Mucosa of stomach (tissue), 1 donor: ENCODE data around the gene TBCK.

Source experiments
- H3K27me3 ChIP-seq: one replicate; pipeline ENCODE4 v1.7.0; 2013; ENCODE audit warnings: mild to moderate bottlenecking, low read length; ENCODE audit not compliant: control insufficient read depth, insufficient read depth
- H3K36me3 ChIP-seq: one replicate; pipeline ENCODE4 v1.7.0; 2013; ENCODE audit warnings: low read length; ENCODE audit not compliant: control insufficient read depth, insufficient read depth
- H3K4me1 ChIP-seq: one replicate; pipeline ENCODE4 v1.7.0; 2013; ENCODE audit warnings: mild to moderate bottlenecking, low read length; ENCODE audit not compliant: control insufficient read depth, insufficient read depth
- H3K4me3 ChIP-seq: one replicate; pipeline ENCODE4 v1.7.0; 2013; ENCODE audit warnings: low read length
- H3K9ac ChIP-seq: one replicate; pipeline ENCODE4 v1.7.0; 2013; ENCODE audit warnings: mild to moderate bottlenecking, low read length, moderate library complexity
- H3K9me3 ChIP-seq: one replicate; pipeline ENCODE4 v1.7.0; 2013; ENCODE audit warnings: mild to moderate bottlenecking, low read length, moderate library complexity; ENCODE audit not compliant: control insufficient read depth
- donor health status: Pancreatic carcinoma.

Gene TBCK

GRCh38 chr4:106315968-106316772, at the start of gene TBCK, which contains the start of gene AIMP1:
TSS of gene TBCK (minus strand) at chr4:106316209. CDS start at chr4:106308960, 7,249 bp downstream.
TSS of gene AIMP1 (plus strand) at chr4:106316550. CDS start at chr4:106325010, 8,460 bp downstream.
- Histone ChIP-seq H3K27me3 (no peaks in the 10 kb centered on the region), H3K4me1 (peaks cover 10% of the 10 kb centered on the region)

GRCh38 chr4:106365613-106366012, 49.6 kb upstream of the TBCK start:
- no peaks in the 10 kb centered on the region for H3K36me3 ChIP-seq
- H3K9ac ChIP-seq = no peak overlapping the region
- H3K4me3 ChIP-seq = no peak overlapping the region
- H3K9me3 ChIP-seq = no peaks in the 10 kb centered on the region
- no peaks in the 10 kb centered on the region for H3K4me1 ChIP-seq
- H3K27me3 ChIP-seq = no peaks in the 10 kb centered on the region

More at GRCh38 chr4:106315968-106316772, at the start of gene TBCK, which contains the start of gene AIMP1:
- peak within 1 kb of the TSS; percentile 90 for H3K9ac ChIP-seq
- peak within 1 kb of the TSS; percentile 95 for H3K4me3 ChIP-seq
- no peaks in the 10 kb centered on the region for H3K36me3 ChIP-seq
- no peaks in the 10 kb centered on the region for H3K9me3 ChIP-seq

GRCh38 chr4:106364282-106364681, 48.3 kb upstream of the TBCK start:
- Histone ChIP-seq H3K4me1 (no peaks in the 10 kb centered on the region), H3K27me3 (no peaks in the 10 kb centered on the region), H3K4me3 (no peak overlapping the region), H3K36me3 (no peaks in the 10 kb centered on the region), H3K9ac (no peak overlapping the region), H3K9me3 (no peaks in the 10 kb centered on the region)

- Histone ChIP-seq H3K9me3 (no peaks in the 10 kb centered on the region), H3K9ac (no peak overlapping the region), H3K36me3 (no peaks in the 10 kb centered on the region)
Measured at GRCh38 chr4:106362086-106362825, 46.2 kb upstream of the TBCK start.

GRCh38 chr4:106358899-106359298, 42.9 kb upstream of the TBCK start:
- Histone ChIP-seq H3K9me3 (no peaks in the 10 kb centered on the region), H3K36me3 (no peaks in the 10 kb centered on the region), H3K9ac (no peak overlapping the region), H3K4me3 (no peak overlapping the region), H3K27me3 (no peaks in the 10 kb centered on the region), H3K4me1 (no peaks in the 10 kb centered on the region)

More at GRCh38 chr4:106362086-106362825, 46.2 kb upstream of the TBCK start:
- Histone ChIP-seq H3K27me3 (no peaks in the 10 kb centered on the region), H3K4me3 (no peak overlapping the region), H3K4me1 (no peaks in the 10 kb centered on the region)

GRCh38 chr4:106355193-106355592, 39.2 kb upstream of the TBCK start:
- Histone ChIP-seq H3K9ac (no peak overlapping the region), H3K36me3 (no peaks in the 10 kb centered on the region), H3K9me3 (no peaks in the 10 kb centered on the region), H3K4me1 (no peaks in the 10 kb centered on the region), H3K27me3 (no peaks in the 10 kb centered on the region), H3K4me3 (no peak overlapping the region)

GRCh38 chr4:106353786-106354185, 37.8 kb upstream of the TBCK start:
- no peaks in the 10 kb centered on the region for H3K36me3 ChIP-seq
- no peak overlapping the region for H3K9ac ChIP-seq
- H3K9me3 ChIP-seq = no peaks in the 10 kb centered on the region
- no peaks in the 10 kb centered on the region for H3K27me3 ChIP-seq
- H3K4me1 ChIP-seq = no peaks in the 10 kb centered on the region
- no peak overlapping the region for H3K4me3 ChIP-seq

- no peak overlapping the region for H3K4me3 ChIP-seq
- H3K27me3 ChIP-seq = no peaks in the 10 kb centered on the region
- no peak overlapping the region for H3K9ac ChIP-seq
- H3K4me1 ChIP-seq = no peaks in the 10 kb centered on the region
- no peaks in the 10 kb centered on the region for H3K36me3 ChIP-seq
- no peaks in the 10 kb centered on the region for H3K9me3 ChIP-seq
Measured at GRCh38 chr4:106351016-106351415, 35.0 kb upstream of the TBCK start.

GRCh38 chr4:106347167-106347566, 31.2 kb upstream of the TBCK start:
- no peaks in the 10 kb centered on the region for H3K27me3 ChIP-seq
- no peaks in the 10 kb centered on the region for H3K9me3 ChIP-seq
- H3K4me1 ChIP-seq = no peaks in the 10 kb centered on the region
- H3K9ac ChIP-seq = no peak overlapping the region
- H3K4me3 ChIP-seq = no peak overlapping the region
- no peaks in the 10 kb centered on the region for H3K36me3 ChIP-seq

GRCh38 chr4:106344647-106344970, 28.6 kb upstream of the TBCK start:
- no peak overlapping the region for H3K4me3 ChIP-seq
- no peak overlapping the region for H3K9ac ChIP-seq
- H3K36me3 ChIP-seq = no peaks in the 10 kb centered on the region
- no peaks in the 10 kb centered on the region for H3K9me3 ChIP-seq
- H3K27me3 ChIP-seq = no peaks in the 10 kb centered on the region
- H3K4me1 ChIP-seq = no peaks in the 10 kb centered on the region

- no peaks in the 10 kb centered on the region for H3K36me3 ChIP-seq
- no peaks in the 10 kb centered on the region for H3K4me1 ChIP-seq
- H3K9ac ChIP-seq = no peak overlapping the region
- H3K27me3 ChIP-seq = no peaks in the 10 kb centered on the region
- no peaks in the 10 kb centered on the region for H3K9me3 ChIP-seq
- H3K4me3 ChIP-seq = no peak overlapping the region
Measured at GRCh38 chr4:106343865-106344646, 28.0 kb upstream of the TBCK start.

GRCh38 chr4:106340774-106341173, 24.8 kb upstream of the TBCK start:
- Histone ChIP-seq H3K27me3 (no peaks in the 10 kb centered on the region), H3K4me1 (no peaks in the 10 kb centered on the region), H3K36me3 (no peaks in the 10 kb centered on the region), H3K9me3 (no peaks in the 10 kb centered on the region), H3K9ac (no peak overlapping the region), H3K4me3 (no peak overlapping the region)
